Putamen (tissue), 1 donor: Measurements from ENCODE around the gene KCNN1.
A peak's percentile ranks its signal among the peaks of the same experiment; 100 is the strongest.
"Not testable (repeated sequence)": the region's sequence is repeated elsewhere in the genome, so short reads cannot be mapped to it uniquely, and the experiment has no call there.

Experiments used
- DNase-seq: peaks from one replicate; pipeline ENCODE4 v3.0.0-alpha.2; 2016; ENCODE audit warnings: low spot score

The KCNN1 gene

DNA sequence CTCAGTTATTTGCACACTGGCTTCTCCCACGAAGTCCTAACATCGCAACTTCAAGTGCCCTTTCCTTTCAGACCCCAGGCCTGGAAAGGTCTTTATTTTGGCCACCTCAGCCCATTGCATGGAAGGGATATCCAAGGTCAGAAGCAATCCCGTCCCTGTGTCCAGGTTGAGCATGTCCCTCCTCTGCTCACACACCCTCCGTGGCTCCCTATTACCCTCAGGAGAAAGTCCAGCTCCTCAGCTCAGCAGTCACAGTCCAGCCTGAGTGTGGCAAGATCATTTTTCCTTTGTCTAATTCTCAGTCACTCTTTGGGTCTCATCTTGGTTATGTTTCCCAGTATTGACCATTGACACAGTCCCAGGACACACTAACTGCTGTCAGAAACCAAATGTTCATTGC is 60.2 kb downstream of the KCNN1 start:
- DNase-seq = no peak

DNA sequence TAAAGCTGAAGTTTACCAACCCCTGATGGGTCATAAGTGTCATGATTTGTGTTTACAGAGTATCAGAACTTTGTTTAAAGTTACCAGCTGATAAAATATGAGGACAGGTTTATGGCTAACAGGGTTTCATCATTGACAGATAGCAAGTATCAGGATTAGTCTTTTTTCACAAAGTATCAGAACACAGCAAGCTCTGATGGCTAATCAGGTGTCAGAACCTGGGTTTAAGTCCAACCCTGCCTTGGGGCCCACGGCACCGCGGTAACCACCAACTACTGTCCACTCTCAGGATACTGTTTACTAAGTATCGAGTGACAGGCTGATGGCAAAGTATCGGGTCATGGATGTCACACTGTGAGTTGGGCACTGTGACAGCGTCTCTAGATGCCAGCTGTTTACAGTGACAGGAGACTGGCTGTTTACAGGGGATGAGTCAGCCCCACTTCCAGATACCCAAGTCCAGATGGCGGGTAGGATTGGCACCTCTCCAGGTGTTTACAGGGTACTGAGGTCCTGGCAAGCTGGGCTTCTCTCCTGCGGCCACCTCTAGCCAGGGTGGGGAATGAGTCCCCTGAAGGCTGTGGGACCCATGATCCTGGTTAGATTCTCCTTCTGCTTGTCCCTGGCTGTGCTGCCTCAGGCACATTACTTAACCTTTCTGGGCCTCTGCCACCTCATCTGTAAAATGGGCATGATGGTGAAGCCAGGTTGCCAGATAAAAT is 62.9 kb downstream of the KCNN1 start:
- peak; percentile 63 for DNase-seq

- DNase-seq = not testable (repeated sequence)
Measured at GRCh38 chr19:18031401-18031800, 64.5 kb downstream of the KCNN1 start.

GRCh38 chr19:18032102-18032501 is 65.2 kb downstream of the KCNN1 start:
- DNase-seq = not testable (repeated sequence)

GRCh38 chr19:18041054-18041453 is 74.1 kb downstream of the KCNN1 start:
- DNase-seq = no peak

DNA sequence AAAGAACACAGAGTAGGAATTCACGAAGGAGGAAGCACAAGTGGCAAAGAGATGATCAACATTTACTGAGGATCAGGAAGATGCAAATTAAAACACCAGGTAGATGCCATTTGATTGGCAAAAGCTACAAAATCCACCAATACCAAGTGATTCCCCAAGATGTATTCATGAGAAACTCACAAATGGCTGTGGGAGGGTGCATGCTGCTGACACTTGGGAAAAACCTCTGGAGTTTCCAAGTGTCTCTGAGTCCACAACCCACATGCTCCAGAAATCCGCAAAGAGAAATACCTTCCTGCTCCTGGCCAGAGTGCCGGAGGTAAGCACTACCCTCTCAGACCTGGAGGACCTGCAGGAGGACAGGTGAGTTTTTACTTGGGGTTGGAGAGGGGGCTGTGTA is 76.8 kb downstream of the KCNN1 start:
- no peak for DNase-seq

GRCh38 chr19:18044825-18045304 is 78.0 kb downstream of the KCNN1 start:
- DNase-seq = no peak

- no peak for DNase-seq
Measured at GRCh38 chr19:18045307-18046050, 78.6 kb downstream of the KCNN1 start.

DNA sequence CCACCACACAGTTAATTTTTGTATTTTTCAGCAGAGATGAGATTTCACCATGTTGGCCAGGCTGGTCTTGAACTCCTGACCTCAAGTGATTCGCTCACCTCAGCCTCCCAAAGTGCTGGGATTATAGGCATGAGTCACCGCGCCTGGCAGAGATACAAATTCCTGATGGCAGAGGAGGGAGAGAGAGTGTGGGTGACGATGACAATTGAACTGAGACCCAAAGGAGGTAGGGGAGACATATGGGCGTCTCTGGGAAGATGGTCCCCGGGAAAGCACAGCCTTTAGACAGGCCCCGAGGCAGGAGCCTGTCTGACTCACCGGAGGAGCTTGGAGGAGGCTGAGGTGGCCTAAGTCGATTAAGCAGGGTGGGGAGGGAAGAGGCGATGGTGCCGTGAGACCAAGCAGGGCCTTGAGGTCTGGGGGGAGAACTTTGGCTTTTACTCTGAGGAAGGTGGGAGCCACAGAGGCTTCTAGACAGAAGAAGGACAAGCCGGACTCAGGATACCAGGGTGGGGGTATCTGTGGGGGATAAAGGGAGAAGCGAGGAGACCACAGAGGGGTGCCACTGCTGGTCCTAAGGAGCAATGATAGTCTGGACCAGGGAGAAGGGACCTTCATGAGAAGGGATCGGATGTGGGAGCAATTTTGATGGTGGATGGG is 79.3 kb downstream of the KCNN1 start:
- DNase-seq = no peak

GRCh38 chr19:18049385-18049784 is 82.5 kb downstream of the KCNN1 start:
- DNase-seq = peak; percentile 57
